ENCODE measurements around the gene LSM3. TPM values are rescaled to one million over a fixed set of nuclear protein-coding genes. Genes with fewer than 3 reads are reported as not detected.

LSM3 gene
- total and polyA plus RNA-seq, 3 experiments from 2014 or later = 22.9 to 26.6 (median 25.8) TPM

DNA sequence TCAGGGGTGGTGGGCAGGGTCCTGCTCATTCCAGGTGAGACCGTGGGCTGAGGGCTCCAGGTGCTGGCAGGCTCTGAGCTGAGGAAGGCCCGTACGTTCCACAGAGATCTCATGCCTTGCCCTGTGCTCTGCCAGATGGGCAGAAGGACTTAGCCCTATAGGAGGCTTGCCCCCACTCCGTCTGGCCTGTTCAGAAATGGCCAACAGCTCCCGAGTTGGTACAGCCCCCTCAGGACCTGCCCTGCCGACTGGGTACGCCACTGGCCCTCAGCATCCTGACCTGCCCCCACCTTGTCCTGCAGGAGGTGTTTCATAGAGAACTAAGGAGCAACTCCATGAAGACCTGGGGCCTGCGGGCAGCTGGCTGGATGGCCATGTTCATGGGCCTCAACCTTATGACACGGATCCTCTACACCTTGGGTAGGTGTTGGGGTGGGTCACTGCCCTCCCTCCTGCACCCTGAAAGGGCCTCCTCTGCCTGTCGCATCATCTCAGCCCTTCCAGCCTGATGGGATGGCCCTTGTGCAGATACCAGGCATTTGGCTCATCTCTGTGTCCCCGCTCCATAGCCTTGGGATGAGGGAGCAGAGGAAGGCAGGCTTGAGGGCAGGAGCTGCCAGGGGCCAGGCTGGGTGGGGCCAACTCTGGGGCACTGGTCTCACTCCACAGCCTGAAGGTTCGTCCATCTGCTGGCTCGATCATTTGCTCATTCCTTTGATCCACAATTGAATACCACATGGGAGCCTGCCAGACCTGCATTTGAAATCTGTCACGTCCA, 39.5 kb upstream of the LSM3 start:
- POLR2A ChIA-PET = interaction anchor here (1.3 kb wide), 1 partner anchor 14 kb away, joined by 3 read pairs; the partner anchor contains the start of genes CHCHD4 and TMEM43
- Histone ChIP-seq H3K4me3 (ENCODE audit: low read length) (no peak overlapping the region), H3K36me3 (ENCODE audit: insufficient read depth, low read length) (peaks cover 17% of the 10 kb centered on the region)

DNA sequence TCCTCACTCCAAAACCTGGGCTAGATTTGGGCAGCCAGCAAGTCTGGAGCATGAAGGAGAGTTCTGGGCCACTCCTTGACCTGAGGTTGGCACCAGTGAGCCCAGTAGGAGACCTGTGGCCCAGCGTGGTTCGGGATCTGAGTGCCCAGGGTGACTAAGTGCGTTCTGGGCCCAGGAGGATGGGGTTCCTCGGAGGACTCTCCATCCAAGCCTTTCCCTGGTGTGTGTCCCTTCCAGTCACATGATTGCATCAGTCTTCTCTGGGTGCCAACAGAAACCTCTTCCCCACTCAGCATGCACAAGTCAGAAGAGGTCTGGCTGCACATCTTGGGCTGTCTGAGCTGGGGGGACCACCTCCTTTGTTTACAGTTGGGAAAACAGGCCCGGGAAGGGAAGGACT, 38.8 kb upstream of the LSM3 start:
- H3K4me3 Mint-ChIP-seq = no peak overlapping the region
- H3K27me3 ChIP-seq (ENCODE audit: insufficient read depth, low read length, poor library complexity, severe bottlenecking) = no peaks in the 10 kb centered on the region
- peaks cover 13% of the 10 kb centered on the region for H3K36me3 ChIP-seq (ENCODE audit: insufficient read depth, low read length)
- ChIA-PET CTCF (interaction anchor here (1.8 kb wide), 1 partner anchor 15 kb away, joined by 5 read pairs; the partner anchor contains the start of genes CHCHD4 and TMEM43), POLR2A (no interaction called here)
- peaks cover 43 to 50% (median 46%) of the 10 kb centered on the region in 3 donors for H3K4me1 Mint-ChIP-seq
- peaks cover 45% of the 10 kb centered on the region for H3K4me1 ChIP-seq (ENCODE audit: insufficient read depth, low read length)
- no peaks in the 10 kb centered on the region for H3K9me3 Mint-ChIP-seq
- no peak overlapping the region for H3K4me3 ChIP-seq (ENCODE audit: low read length)
- no peak for DNase-seq
- no peaks in the 10 kb centered on the region for H3K9me3 ChIP-seq (ENCODE audit: low read length)
- H3K27ac Mint-ChIP-seq = peak overlapping the region in 7 of 8 donors; percentile 48 to 100 (median 93)
- no peak overlapping the region for H3K27ac ChIP-seq (ENCODE audit: low read depth, low read length)
- H3K36me3 Mint-ChIP-seq = peaks cover 0 to 75% (median 12%) of the 10 kb centered on the region in 3 donors
- peaks cover 0 to 2% of the 10 kb centered on the region in 2 donors for H3K27me3 Mint-ChIP-seq

More for the DNA sequence above, 39.5 kb upstream of the LSM3 start:
- Mint-ChIP-seq H3K36me3 (peaks cover 0 to 78% (median 12%) of the 10 kb centered on the region in 3 donors), H3K27me3 (peaks cover 0 to 2% of the 10 kb centered on the region in 2 donors), H3K27ac (peak overlapping the region in 7 of 8 donors; percentile 9 to 99 (median 84)), H3K9me3 (no peaks in the 10 kb centered on the region), H3K4me1 (peaks cover 36 to 43% (median 39%) of the 10 kb centered on the region in 3 donors), H3K4me3 (no peak overlapping the region)
- H3K4me1 ChIP-seq (ENCODE audit: insufficient read depth, low read length) = peaks cover 39% of the 10 kb centered on the region
- no peak overlapping the region for H3K27ac ChIP-seq (ENCODE audit: low read depth, low read length)
- no peaks in the 10 kb centered on the region for H3K27me3 ChIP-seq (ENCODE audit: insufficient read depth, low read length, poor library complexity, severe bottlenecking)
- CTCF ChIA-PET = interaction anchor here (1.6 to 1.8 kb wide), 2 partner anchors 13 to 243 kb away, joined by 4 read pairs; no protein-coding TSS in a partner anchor
- H3K9me3 ChIP-seq (ENCODE audit: low read length) = no peaks in the 10 kb centered on the region
- DNase-seq = peak in 1 of 5 donors; percentile 29

- DNase-seq = peak in 1 of 5 donors; percentile 37
- Mint-ChIP-seq H3K36me3 (peaks cover 0 to 74% (median 14%) of the 10 kb centered on the region in 3 donors), H3K4me1 (peaks cover 50 to 57% (median 55%) of the 10 kb centered on the region in 3 donors), H3K27me3 (peaks cover 0 to 2% of the 10 kb centered on the region in 2 donors), H3K27ac (peak overlapping the region; percentile 74 to 100 (median 99)), H3K4me3 (peak overlapping the region in 2 of 7 donors; percentile 44 to 60), H3K9me3 (no peaks in the 10 kb centered on the region)
- H3K27ac ChIP-seq (ENCODE audit: low read depth, low read length) = no peak overlapping the region
- ChIA-PET CTCF (interaction anchor here (1.8 kb wide), 1 partner anchor 16 kb away, joined by 5 read pairs; the partner anchor contains the start of genes CHCHD4 and TMEM43), POLR2A (no interaction called here)
- H3K36me3 ChIP-seq (ENCODE audit: insufficient read depth, low read length) = peaks cover 12% of the 10 kb centered on the region
- H3K4me1 ChIP-seq (ENCODE audit: insufficient read depth, low read length) = peaks cover 54% of the 10 kb centered on the region
- H3K9me3 ChIP-seq (ENCODE audit: low read length) = no peaks in the 10 kb centered on the region
- no peak overlapping the region for H3K4me3 ChIP-seq (ENCODE audit: low read length)
- H3K27me3 ChIP-seq (ENCODE audit: insufficient read depth, low read length, poor library complexity, severe bottlenecking) = no peaks in the 10 kb centered on the region
Measured at GRCh38 chr3:14140668-14141067, 37.9 kb upstream of the LSM3 start.

- Mint-ChIP-seq H3K9me3 (no peaks in the 10 kb centered on the region), H3K36me3 (peaks cover 0 to 74% (median 11%) of the 10 kb centered on the region in 3 donors), H3K27ac (peak overlapping the region; percentile 98 to 100 (median 100)), H3K27me3 (peaks cover 0 to 2% of the 10 kb centered on the region in 2 donors), H3K4me3 (peak overlapping the region in 5 of 7 donors; percentile 11 to 68 (median 44)), H3K4me1 (peaks cover 52 to 61% (median 59%) of the 10 kb centered on the region in 3 donors)
- Histone ChIP-seq H3K36me3 (ENCODE audit: insufficient read depth, low read length) (peaks cover 8% of the 10 kb centered on the region), H3K27me3 (ENCODE audit: insufficient read depth, low read length, poor library complexity, severe bottlenecking) (no peaks in the 10 kb centered on the region), H3K4me3 (ENCODE audit: low read length) (no peak overlapping the region), H3K9me3 (ENCODE audit: low read length) (no peaks in the 10 kb centered on the region), H3K27ac (ENCODE audit: low read depth, low read length) (peak overlapping the region; percentile 94), H3K4me1 (ENCODE audit: insufficient read depth, low read length) (peaks cover 55% of the 10 kb centered on the region)
- peak in 1 of 5 donors; percentile 20 for DNase-seq
- ChIA-PET POLR2A (no interaction called here), CTCF (interaction anchor here (0.7 to 1.8 kb wide), 2 partner anchors 16 to 18 kb away, joined by 3 to 5 read pairs; partner anchors contain the start of genes CHCHD4 and TMEM43)
Measured at GRCh38 chr3:14141144-14141543, 37.5 kb upstream of the LSM3 start.

GRCh38 chr3:14141602-14142341, 36.8 kb upstream of the LSM3 start:
- H3K4me1 ChIP-seq (ENCODE audit: insufficient read depth, low read length) = peaks cover 55% of the 10 kb centered on the region
- DNase-seq = peak in 2 of 5 donors; percentile 12 to 52
- peaks cover 5% of the 10 kb centered on the region for H3K36me3 ChIP-seq (ENCODE audit: insufficient read depth, low read length)
- ChIA-PET CTCF (interaction anchor here (0.7 to 4.4 kb wide), 3 partner anchors 16 to 36 kb away, joined by 3 to 24 read pairs (median 4); partner anchors contain the start of genes LSM3 and XPC), POLR2A (interaction anchor here (1.9 to 2.6 kb wide), 2 partner anchors 17 to 37 kb away, joined by 19 to 20 read pairs; partner anchors contain the start of genes CHCHD4, LSM3, TMEM43 and XPC)
- Mint-ChIP-seq H3K27ac (peak overlapping the region; percentile 98 to 100 (median 100)), H3K4me1 (peaks cover 54 to 66% (median 65%) of the 10 kb centered on the region in 3 donors), H3K4me3 (peak overlapping the region; percentile 32 to 80 (median 73)), H3K27me3 (peaks cover 0 to 4% of the 10 kb centered on the region in 2 donors), H3K36me3 (peaks cover 0 to 75% (median 15%) of the 10 kb centered on the region in 3 donors), H3K9me3 (no peaks in the 10 kb centered on the region)
- H3K27ac ChIP-seq (ENCODE audit: low read depth, low read length) = peak overlapping the region; percentile 94
- no peaks in the 10 kb centered on the region for H3K27me3 ChIP-seq (ENCODE audit: insufficient read depth, low read length, poor library complexity, severe bottlenecking)
- peak overlapping the region; percentile 17 for H3K4me3 ChIP-seq (ENCODE audit: low read length)
- H3K9me3 ChIP-seq (ENCODE audit: low read length) = no peaks in the 10 kb centered on the region

DNA sequence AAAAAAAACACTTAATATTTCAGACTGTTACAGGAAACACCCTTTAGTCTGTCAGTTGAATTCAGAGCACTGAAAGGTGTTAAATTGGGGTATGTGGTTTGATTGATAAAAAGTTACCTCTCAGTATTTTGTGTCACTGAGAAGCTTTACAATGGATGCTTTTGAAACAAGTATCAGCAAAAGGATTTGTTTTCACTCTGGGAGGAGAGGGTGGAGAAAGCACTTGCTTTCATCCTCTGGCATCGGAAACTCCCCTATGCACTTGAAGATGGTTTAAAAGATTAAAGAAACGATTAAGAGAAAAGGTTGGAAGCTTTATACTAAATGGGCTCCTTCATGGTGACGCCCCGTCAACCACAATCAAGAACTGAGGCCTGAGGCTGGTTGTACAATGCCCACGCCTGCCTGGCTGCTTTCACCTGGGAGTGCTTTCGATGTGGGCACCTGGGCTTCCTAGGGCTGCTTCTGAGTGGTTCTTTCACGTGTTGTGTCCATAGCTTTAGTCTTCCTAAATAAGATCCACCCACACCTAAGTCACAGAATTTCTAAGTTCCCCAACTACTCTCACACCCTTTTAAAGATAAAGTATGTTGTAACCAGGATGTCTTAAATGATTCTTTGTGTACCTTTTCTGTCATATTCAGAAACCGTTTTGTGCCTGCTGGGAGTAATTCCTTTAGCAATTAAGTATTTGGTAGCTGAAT, 35.9 kb upstream of the LSM3 start:
- peaks cover 0 to 4% of the 10 kb centered on the region in 2 donors for H3K27me3 Mint-ChIP-seq
- no peak overlapping the region for H3K4me3 ChIP-seq (ENCODE audit: low read length)

More for the DNA sequence above, 35.9 kb upstream of the LSM3 start:
- Mint-ChIP-seq H3K27ac (peak overlapping the region; percentile 98 to 100 (median 100)), H3K9me3 (no peaks in the 10 kb centered on the region), H3K4me1 (peaks cover 56 to 66% (median 65%) of the 10 kb centered on the region in 3 donors), H3K36me3 (peaks cover 0 to 81% (median 18%) of the 10 kb centered on the region in 3 donors), H3K4me3 (peak overlapping the region; percentile 32 to 80 (median 73))
- DNase-seq = peak; percentile 59 to 84 (median 76)
- Histone ChIP-seq H3K4me1 (ENCODE audit: insufficient read depth, low read length) (peaks cover 55% of the 10 kb centered on the region), H3K27ac (ENCODE audit: low read depth, low read length) (peak overlapping the region; percentile 94), H3K27me3 (ENCODE audit: insufficient read depth, low read length, poor library complexity, severe bottlenecking) (no peaks in the 10 kb centered on the region), H3K36me3 (ENCODE audit: insufficient read depth, low read length) (peaks cover 14% of the 10 kb centered on the region), H3K9me3 (ENCODE audit: low read length) (no peaks in the 10 kb centered on the region)
- ChIA-PET POLR2A (interaction anchor here (1.9 to 2.6 kb wide), 2 partner anchors 18 to 36 kb away, joined by 19 to 20 read pairs; partner anchors contain the start of genes CHCHD4, LSM3, TMEM43 and XPC), CTCF (interaction anchor here (0.7 to 4.4 kb wide), 4 partner anchors 17 to 485 kb away, joined by 3 to 24 read pairs (median 4); partner anchors contain the start of genes LSM3 and XPC)
